HG03135 (cell line): ENCODE data around the gene HAGH.
A peak's percentile ranks its signal among the peaks of the same experiment; 100 is the strongest.

ENCODE experiments used
- ATAC-seq: cut with Tn5 transposase; IDR thresholded peaks from one replicate; pipeline ENCODE4 v1.9.1; 2021; ENCODE audit warnings: mild to moderate bottlenecking, moderate library complexity; ENCODE audit not compliant: unreplicated experiment

HAGH gene

GRCh38 chr16:1832838-1833454 lies 6.3 kb upstream of the HAGH start:
- ATAC-seq, result no peak

- ATAC-seq, result no peak
These were observed 4.8 kb upstream of the HAGH start for GRCh38 chr16:1831186-1832075.

GRCh38 chr16:1830213-1830612 lies 3.6 kb upstream of the HAGH start:
- no peak for ATAC-seq

GRCh38 chr16:1828645-1829410 lies 2.2 kb upstream of the HAGH start:
- no peak for ATAC-seq

- ATAC-seq, result peak; percentile 54
These were observed 548 bp downstream of the HAGH start for GRCh38 chr16:1825864-1826690.

GRCh38 chr16:1825381-1825863 lies 1.2 kb downstream of the HAGH start:
- no peak for ATAC-seq

- no peak for ATAC-seq
These were observed 2.8 kb downstream of the HAGH start for GRCh38 chr16:1823821-1824220.

GRCh38 chr16:1822801-1823200 lies 3.8 kb downstream of the HAGH start:
- ATAC-seq, result no peak

GRCh38 chr16:1821861-1822611 lies 4.6 kb downstream of the HAGH start:
- no peak for ATAC-seq

GRCh38 chr16:1820946-1821290 lies 5.7 kb downstream of the HAGH start:
- ATAC-seq, result no peak

- no peak for ATAC-seq
These were observed 6.3 kb downstream of the HAGH start for GRCh38 chr16:1820096-1820945.

- ATAC-seq, result no peak
These were observed 7.0 kb downstream of the HAGH start for GRCh38 chr16:1819611-1820010.

- no peak for ATAC-seq
These were observed 7.6 kb downstream of the HAGH start for GRCh38 chr16:1818873-1819525.

GRCh38 chr16:1818204-1818872 lies 8.3 kb downstream of the HAGH start:
- no peak for ATAC-seq

GRCh38 chr16:1817716-1818115 lies 8.9 kb downstream of the HAGH start:
- ATAC-seq, result no peak

GRCh38 chr16:1817276-1817589 lies 9.4 kb downstream of the HAGH start:
- no peak for ATAC-seq

GRCh38 chr16:1816396-1817275 lies 10.0 kb downstream of the HAGH start:
- no peak for ATAC-seq
